RWPE2 (cell line): ENCODE data around the gene IER5.

ENCODE experiments used
- ATAC-seq: fragments of 200-7000 bp; cut with Tn5 transposase; 3 replicates; pipeline ENCODE4 v1.9.1; 2021; ENCODE audit warnings: low read depth
- DNase-seq: peaks from one replicate; pipeline ENCODE4 v3.0.0-alpha.2; 2020; ENCODE audit warnings: low spot score
- H3K27ac ChIP-seq: fragments of 450-650 bp; 2 replicates; pipeline ENCODE4 v1.5.1; 2017; ENCODE audit warnings: mild to moderate bottlenecking; ENCODE audit not compliant: poor library complexity, severe bottlenecking
- H3K27me3 ChIP-seq: fragments of 250-450 bp; sonication (Bioruptor Pico); 2 replicates; pipeline ENCODE4 v1.5.1; 2021; ENCODE audit warnings: mild to moderate bottlenecking, moderate library complexity; ENCODE audit not compliant: insufficient read depth, poor library complexity, severe bottlenecking
- H3K36me3 ChIP-seq: fragments of 250-450 bp; sonication (Bioruptor Pico); 2 replicates; pipeline ENCODE4 v1.5.1; 2020; ENCODE audit warnings: low read depth, mild to moderate bottlenecking, moderate library complexity
- H3K4me1 ChIP-seq: fragments of 250-450 bp; sonication (Bioruptor Pico); 2 replicates; pipeline ENCODE4 v1.5.1; 2021; ENCODE audit warnings: mild to moderate bottlenecking, moderate library complexity; ENCODE audit not compliant: insufficient read depth, poor library complexity, severe bottlenecking
- H3K4me3 ChIP-seq: fragments of 250-450 bp; sonication (Bioruptor Pico); 2 replicates; pipeline ENCODE4 v1.5.1; 2021; ENCODE audit warnings: mild to moderate bottlenecking, moderate library complexity; ENCODE audit not compliant: severe bottlenecking
- H3K9me3 ChIP-seq: fragments of 250-450 bp; sonication (Bioruptor Pico); 2 replicates; pipeline ENCODE4 v1.5.1; 2021; ENCODE audit warnings: mild to moderate bottlenecking, moderate library complexity; ENCODE audit not compliant: severe bottlenecking
- TF ChIP-seq, protein P1 (sequence below): fragments of 450-650 bp; IDR thresholded peaks from one replicate; pipeline ENCODE4 v1.5.1; 2017; ENCODE audit warnings: mild to moderate bottlenecking, moderate library complexity; ENCODE audit not compliant: poor library complexity, severe bottlenecking

IER5 gene

GRCh38 chr1:181092056-181092455 lies 3.6 kb downstream of the IER5 start:
- no peak for DNase-seq
- no peaks in the 10 kb centered on the region for H3K9me3 ChIP-seq
- H3K36me3 ChIP-seq: peaks cover 53% of the 10 kb centered on the region
- peak overlapping the region; percentile 75 for H3K4me3 ChIP-seq
- H3K27me3 ChIP-seq: no peaks in the 10 kb centered on the region
- H3K4me1 ChIP-seq: peaks cover 25% of the 10 kb centered on the region
- TF ChIP-seq, protein P1, sequence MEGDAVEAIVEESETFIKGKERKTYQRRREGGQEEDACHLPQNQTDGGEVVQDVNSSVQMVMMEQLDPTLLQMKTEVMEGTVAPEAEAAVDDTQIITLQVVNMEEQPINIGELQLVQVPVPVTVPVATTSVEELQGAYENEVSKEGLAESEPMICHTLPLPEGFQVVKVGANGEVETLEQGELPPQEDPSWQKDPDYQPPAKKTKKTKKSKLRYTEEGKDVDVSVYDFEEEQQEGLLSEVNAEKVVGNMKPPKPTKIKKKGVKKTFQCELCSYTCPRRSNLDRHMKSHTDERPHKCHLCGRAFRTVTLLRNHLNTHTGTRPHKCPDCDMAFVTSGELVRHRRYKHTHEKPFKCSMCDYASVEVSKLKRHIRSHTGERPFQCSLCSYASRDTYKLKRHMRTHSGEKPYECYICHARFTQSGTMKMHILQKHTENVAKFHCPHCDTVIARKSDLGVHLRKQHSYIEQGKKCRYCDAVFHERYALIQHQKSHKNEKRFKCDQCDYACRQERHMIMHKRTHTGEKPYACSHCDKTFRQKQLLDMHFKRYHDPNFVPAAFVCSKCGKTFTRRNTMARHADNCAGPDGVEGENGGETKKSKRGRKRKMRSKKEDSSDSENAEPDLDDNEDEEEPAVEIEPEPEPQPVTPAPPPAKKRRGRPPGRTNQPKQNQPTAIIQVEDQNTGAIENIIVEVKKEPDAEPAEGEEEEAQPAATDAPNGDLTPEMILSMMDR: no peak
- H3K27ac ChIP-seq: peak overlapping the region; percentile 97
- no peak for ATAC-seq

GRCh38 chr1:181092883-181093458 lies 4.5 kb downstream of the IER5 start:
- peaks cover 17% of the 10 kb centered on the region for H3K4me1 ChIP-seq
- peak overlapping the region; percentile 97 for H3K27ac ChIP-seq
- H3K36me3 ChIP-seq: peaks cover 53% of the 10 kb centered on the region
- H3K4me3 ChIP-seq: no peak overlapping the region
- no peaks in the 10 kb centered on the region for H3K27me3 ChIP-seq
- ATAC-seq: no peak
- TF ChIP-seq, protein P1: no peak
- DNase-seq: no peak
- no peaks in the 10 kb centered on the region for H3K9me3 ChIP-seq

- DNase-seq (no peak), ATAC-seq (peak; percentile 26)
- peak overlapping the region; percentile 97 for H3K27ac ChIP-seq
- H3K27me3 ChIP-seq: no peaks in the 10 kb centered on the region
- TF ChIP-seq, protein P1: no peak
- H3K36me3 ChIP-seq: peaks cover 51% of the 10 kb centered on the region
- no peaks in the 10 kb centered on the region for H3K9me3 ChIP-seq
- H3K4me1 ChIP-seq: peaks cover 29% of the 10 kb centered on the region
- no peak overlapping the region for H3K4me3 ChIP-seq
Observed at GRCh38 chr1:181094416-181095212, 6.1 kb downstream of the IER5 start.

- no peak overlapping the region for H3K4me3 ChIP-seq
- H3K27me3 ChIP-seq: no peaks in the 10 kb centered on the region
- no peak for DNase-seq
- H3K4me1 ChIP-seq: peaks cover 35% of the 10 kb centered on the region
- no peaks in the 10 kb centered on the region for H3K9me3 ChIP-seq
- no peak for ATAC-seq
- peak overlapping the region; percentile 97 for H3K27ac ChIP-seq
- TF ChIP-seq, protein P1: no peak
- H3K36me3 ChIP-seq: peaks cover 45% of the 10 kb centered on the region
Observed at GRCh38 chr1:181095260-181095659, 6.8 kb downstream of the IER5 start.

GRCh38 chr1:181095763-181096184 lies 7.3 kb downstream of the IER5 start:
- Histone ChIP-seq H3K4me3 (no peak overlapping the region), H3K27me3 (no peaks in the 10 kb centered on the region), H3K36me3 (peaks cover 40% of the 10 kb centered on the region), H3K9me3 (no peaks in the 10 kb centered on the region), H3K4me1 (peaks cover 41% of the 10 kb centered on the region), H3K27ac (peak overlapping the region; percentile 97)
- ATAC-seq (no peak), DNase-seq (no peak)
- TF ChIP-seq, protein P1: no peak
